ENCODE measurements around the gene ALOX5AP.
A peak's percentile ranks its signal among the peaks of the same experiment; 100 is the strongest.
"Not testable (repeated sequence)": the region's sequence is repeated elsewhere in the genome, so short reads cannot be mapped to it uniquely, and the experiment has no call there.

The ALOX5AP gene

GRCh38 chr13:30737511-30738337 lies 2.4 kb downstream of the ALOX5AP start:
- DNase-seq (ENCODE audit: low read depth in 2 of 2) = no peak

- no peak for DNase-seq (ENCODE audit: low read depth in 2 of 2)
These were observed 3.3 kb downstream of the ALOX5AP start for GRCh38 chr13:30738526-30739236.

- DNase-seq (ENCODE audit: low read depth in 2 of 2) = no peak
These were observed 3.8 kb downstream of the ALOX5AP start for GRCh38 chr13:30739237-30739528.

GRCh38 chr13:30739761-30740642 lies 4.7 kb downstream of the ALOX5AP start:
- peak; percentile 35 to 61 for DNase-seq (ENCODE audit: low read depth in 2 of 2)

GRCh38 chr13:30742901-30743300 lies 7.6 kb downstream of the ALOX5AP start:
- DNase-seq (ENCODE audit: low read depth in 2 of 2) = no peak

GRCh38 chr13:30743319-30744055 lies 8.1 kb downstream of the ALOX5AP start:
- no peak for DNase-seq (ENCODE audit: low read depth in 2 of 2)

DNA sequence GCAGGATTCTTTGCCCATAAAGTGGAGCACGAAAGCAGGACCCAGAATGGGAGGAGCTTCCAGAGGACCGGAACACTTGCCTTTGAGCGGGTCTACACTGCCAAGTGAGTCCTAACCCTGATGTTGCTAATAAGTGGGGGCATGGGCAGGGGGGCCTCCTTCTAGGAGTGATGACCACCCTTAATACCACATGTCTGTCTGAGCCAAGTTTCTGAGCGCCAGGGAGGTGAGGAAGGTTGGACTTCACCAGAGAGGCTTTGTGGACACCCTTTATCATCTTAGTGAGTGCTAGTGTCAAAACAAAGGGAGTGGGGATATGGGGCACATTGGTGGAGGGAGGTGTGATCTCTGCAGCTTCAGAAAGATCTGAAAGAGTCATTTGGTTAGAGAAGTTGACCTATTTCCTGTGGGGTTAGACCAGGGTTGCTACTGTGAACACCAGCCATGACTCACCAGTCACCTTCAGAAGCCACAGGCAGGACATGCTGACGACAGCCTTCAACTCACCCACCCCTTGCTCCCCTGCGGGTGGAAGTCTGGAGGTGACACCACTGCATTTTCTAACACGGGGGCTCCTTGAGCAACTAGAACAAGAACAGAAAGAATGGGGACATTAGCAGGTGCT lies 8.8 kb downstream of the ALOX5AP start:
- DNase-seq (ENCODE audit: low read depth in 2 of 2) = peak; percentile 68 to 84

- no peak for DNase-seq (ENCODE audit: low read depth in 2 of 2)
These were observed 9.3 kb downstream of the ALOX5AP start for GRCh38 chr13:30744681-30745077.

- no peak for DNase-seq (ENCODE audit: low read depth in 2 of 2)
These were observed 10.8 kb downstream of the ALOX5AP start for GRCh38 chr13:30745906-30746686.

GRCh38 chr13:30746791-30747190 lies 11.4 kb downstream of the ALOX5AP start:
- no peak for DNase-seq (ENCODE audit: low read depth in 2 of 2)

GRCh38 chr13:30747845-30748244 lies 12.5 kb downstream of the ALOX5AP start:
- DNase-seq (ENCODE audit: low read depth in 2 of 2) = not testable (repeated sequence)

DNA sequence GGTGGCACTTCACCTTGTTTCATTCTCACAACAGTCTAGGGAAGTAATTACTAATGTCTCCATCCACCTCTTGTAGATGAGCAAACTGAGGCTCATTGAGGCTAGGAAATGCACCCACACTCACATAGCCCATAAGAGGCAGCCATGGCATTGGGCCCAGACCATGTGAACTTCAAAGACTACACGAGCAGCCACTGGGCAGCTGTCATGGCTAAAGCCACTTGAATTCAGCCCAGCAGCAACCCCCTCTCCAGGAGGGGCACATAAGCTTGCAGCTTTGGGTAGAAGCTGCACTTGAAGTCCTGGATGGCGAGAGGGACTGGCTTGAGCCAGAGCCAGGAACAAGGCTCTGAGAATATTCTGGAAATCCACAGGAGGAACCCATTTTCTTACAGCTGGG lies 13.4 kb downstream of the ALOX5AP start:
- DNase-seq (ENCODE audit: low read depth in 2 of 2) = no peak

- no peak for DNase-seq (ENCODE audit: low read depth in 2 of 2)
These were observed 14.7 kb downstream of the ALOX5AP start for GRCh38 chr13:30750036-30750435.

DNA sequence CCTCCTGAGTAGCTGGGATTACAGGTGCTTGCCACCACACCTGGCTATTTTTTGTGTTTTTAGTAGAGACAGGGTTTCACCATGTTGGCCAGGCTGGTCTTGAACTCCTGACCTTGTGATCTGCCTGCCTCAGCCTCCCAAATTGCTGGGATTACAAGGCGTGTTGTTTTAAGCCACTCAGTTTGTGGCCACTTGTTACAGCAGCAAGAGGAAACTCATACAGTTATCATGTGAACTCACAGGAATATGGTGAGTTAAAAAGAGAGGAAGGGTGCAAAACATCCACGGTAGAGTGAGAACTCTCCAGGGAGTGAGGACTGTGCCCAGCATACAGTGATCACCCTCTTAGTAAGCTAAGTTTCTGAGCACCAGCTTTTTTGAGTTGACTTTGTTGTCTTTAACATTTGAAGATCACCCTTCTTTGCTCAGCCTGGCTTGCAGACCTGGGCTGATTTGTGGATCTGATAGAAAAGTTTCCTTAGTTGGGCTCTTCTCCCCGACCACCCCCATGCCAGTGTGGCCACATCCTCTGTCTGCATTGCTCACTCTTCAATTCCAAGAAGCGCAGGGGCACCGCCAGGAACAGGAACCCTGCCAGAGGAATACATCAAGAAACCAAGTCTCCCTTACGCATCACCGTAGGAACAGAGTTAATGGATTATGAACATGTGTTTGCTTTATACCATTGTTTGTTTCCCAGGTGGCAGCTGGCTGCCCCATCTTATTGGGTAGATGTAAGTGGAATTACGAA lies 16.0 kb downstream of the ALOX5AP start:
- DNase-seq (ENCODE audit: low read depth in 2 of 2) = no peak

GRCh38 chr13:30752201-30752797 lies 17.0 kb downstream of the ALOX5AP start:
- no peak for DNase-seq (ENCODE audit: low read depth in 2 of 2)

DNA sequence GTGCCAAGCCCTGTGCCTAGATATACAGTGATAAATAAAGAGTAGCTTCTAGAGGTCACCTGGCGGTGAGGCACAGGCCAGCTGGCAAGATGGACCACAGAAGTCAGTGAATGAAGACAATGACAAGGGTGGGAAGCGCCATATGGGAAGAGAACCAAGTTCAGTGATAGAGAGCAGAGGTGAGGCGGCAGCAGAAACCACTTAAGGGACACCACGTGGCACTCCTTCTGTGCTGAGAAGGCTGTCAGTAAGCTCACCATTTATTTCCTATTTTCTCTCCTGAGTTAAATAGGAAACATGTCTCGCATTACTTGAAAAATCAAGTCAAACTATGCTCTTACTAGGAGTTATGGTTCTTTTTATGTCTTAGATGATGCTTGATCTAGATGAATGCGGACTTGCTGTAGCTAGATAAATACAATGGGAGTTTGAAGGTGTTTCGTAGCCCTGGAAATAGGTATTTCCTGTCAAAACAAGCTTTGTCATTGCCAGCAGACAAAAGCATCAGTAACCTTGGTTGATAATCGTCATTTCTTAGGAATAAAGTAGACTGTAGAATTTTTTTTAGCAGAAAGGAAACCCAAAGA lies 17.8 kb downstream of the ALOX5AP start:
- DNase-seq (ENCODE audit: low read depth in 2 of 2) = no peak

- no peak for DNase-seq (ENCODE audit: low read depth in 2 of 2)
These were observed 20.3 kb downstream of the ALOX5AP start for GRCh38 chr13:30755678-30756077.

DNA sequence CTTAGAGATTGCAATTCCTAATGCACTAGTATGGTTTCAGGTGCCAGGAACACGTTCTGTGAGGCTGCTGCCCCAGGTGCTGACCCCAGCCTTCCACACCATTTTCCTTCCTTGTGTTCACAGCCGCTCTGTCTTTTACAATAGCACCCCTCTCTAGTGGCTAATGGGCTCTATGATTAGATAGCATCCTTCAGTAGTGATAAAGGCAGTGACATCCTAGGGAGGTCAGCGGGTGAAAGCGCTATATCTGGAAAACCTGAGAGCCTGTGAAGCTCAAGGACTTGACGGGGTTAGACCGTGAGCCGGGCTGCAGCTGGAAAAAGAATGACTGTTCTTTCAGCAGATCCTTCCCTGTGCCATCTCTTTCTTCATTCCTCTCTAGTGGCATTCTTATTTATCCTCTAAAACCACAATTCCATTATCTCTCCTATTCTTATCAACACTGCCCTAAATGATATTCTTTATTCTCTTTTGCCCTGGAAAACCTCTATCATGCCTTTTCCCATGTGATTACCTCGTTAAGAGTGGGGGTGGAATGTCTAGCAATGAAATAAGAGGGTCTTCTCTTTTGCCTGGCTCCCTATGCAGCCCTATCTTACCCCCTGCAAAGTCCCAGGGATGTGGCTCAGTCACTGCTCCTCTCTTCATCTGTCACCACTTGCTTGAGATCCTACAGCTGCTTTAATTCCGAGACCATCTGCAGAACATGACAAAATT lies 21.8 kb downstream of the ALOX5AP start:
- DNase-seq (ENCODE audit: low read depth in 2 of 2) = no peak

Measured in stimulated activated CD8-positive, alpha-beta memory T cell treated with anti-CD3 and anti-CD28 coated beads, Interleukin-15, amount 100 ng/mL, for 4 hours (primary cell).